ENCODE data around the gene CAP2. TPM values are rescaled to one million over a fixed set of nuclear protein-coding genes. Genes with fewer than 3 reads are reported as not detected.
A peak's percentile ranks its signal among the peaks of the same experiment; 100 is the strongest.
"Not testable (repeated sequence)": the region's sequence is repeated elsewhere in the genome, so short reads cannot be mapped to it uniquely, and the experiment has no call there.

Gene CAP2
- total and polyA plus RNA-seq, 8 donors, result 2.7 to 4.0 (median 3.5) TPM

DNA sequence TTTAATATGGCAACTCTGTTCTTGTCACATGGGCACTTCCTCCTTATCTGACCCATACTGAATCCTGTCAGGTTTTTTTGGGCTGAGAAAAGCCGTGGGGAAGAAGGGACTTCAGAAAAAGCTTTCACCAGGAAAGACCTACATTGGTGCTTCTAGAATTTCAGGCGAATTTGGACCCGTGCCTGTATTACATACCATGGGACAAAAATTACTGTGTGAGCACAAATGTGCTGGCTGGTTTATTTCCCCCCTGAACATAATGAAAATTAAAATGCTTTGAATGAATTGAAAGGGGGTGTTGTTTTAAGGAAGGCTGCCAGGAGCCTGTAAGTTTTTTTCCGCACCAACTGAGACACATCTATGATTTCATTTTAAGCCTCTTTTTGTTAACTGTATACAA lies 29.6 kb downstream of the CAP2 start:
- ATAC-seq (no peak), DNase-seq (no peak), FAIRE-seq (no peak)
- Histone ChIP-seq H3K4me3 (no peak overlapping the region), H3K27me3 (no peaks in the 10 kb centered on the region), H3K9me3 (no peaks in the 10 kb centered on the region), H3K4me1 (no peaks in the 10 kb centered on the region), H3K36me3 (no peaks in the 10 kb centered on the region), H3K27ac (no peak overlapping the region)
- WGBS, 2 donors, result 78 to 81% methylated on average over 4 of the region's 4 CpGs
- TF ChIP-seq, protein P1, sequence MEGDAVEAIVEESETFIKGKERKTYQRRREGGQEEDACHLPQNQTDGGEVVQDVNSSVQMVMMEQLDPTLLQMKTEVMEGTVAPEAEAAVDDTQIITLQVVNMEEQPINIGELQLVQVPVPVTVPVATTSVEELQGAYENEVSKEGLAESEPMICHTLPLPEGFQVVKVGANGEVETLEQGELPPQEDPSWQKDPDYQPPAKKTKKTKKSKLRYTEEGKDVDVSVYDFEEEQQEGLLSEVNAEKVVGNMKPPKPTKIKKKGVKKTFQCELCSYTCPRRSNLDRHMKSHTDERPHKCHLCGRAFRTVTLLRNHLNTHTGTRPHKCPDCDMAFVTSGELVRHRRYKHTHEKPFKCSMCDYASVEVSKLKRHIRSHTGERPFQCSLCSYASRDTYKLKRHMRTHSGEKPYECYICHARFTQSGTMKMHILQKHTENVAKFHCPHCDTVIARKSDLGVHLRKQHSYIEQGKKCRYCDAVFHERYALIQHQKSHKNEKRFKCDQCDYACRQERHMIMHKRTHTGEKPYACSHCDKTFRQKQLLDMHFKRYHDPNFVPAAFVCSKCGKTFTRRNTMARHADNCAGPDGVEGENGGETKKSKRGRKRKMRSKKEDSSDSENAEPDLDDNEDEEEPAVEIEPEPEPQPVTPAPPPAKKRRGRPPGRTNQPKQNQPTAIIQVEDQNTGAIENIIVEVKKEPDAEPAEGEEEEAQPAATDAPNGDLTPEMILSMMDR (IDR thresholded peaks at IDR 0.05), result no peak
- intact Hi-C loops (cut with DNase I), result no loop called here

DNA sequence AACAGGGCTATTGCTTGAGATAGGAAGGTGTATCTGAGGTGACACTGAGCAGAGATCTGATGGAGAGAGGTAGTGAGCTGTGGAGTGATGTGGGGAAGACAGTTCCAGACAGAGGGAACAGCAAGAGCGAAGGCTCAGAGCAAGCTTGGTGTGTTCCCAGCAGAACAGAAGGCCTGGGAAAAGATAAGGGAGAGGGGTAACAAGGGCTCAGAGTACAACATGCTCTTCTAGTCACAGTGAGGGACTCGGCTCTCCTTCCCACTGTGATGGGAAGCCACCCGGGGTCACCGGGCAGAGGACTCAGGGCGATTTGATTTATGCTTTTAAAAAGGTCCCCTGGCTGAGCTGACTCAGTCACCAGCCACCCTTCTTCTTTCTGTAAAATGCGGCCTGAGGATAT lies 33.7 kb downstream of the CAP2 start:
- H3K4me1 ChIP-seq, result peaks cover 6 to 10% (median 8%) of the 10 kb centered on the region in 3 donors
- H3K27me3 ChIP-seq, result no peaks in the 10 kb centered on the region
- no peaks in the 10 kb centered on the region for H3K36me3 ChIP-seq
- H3K9me3 ChIP-seq, result no peaks in the 10 kb centered on the region
- no peak overlapping the region for H3K27ac ChIP-seq
- WGBS, 2 donors, result 97 to 99% methylated on average over 6 of the region's 6 CpGs
- no peak for DNase-seq
- intact Hi-C loops (cut with DNase I), result no loop called here
- FAIRE-seq, result no peak
- no peak overlapping the region for H3K4me3 ChIP-seq
- no peak for ATAC-seq
- TF ChIP-seq, protein P1 (IDR thresholded peaks at IDR 0.05), result no peak

DNA sequence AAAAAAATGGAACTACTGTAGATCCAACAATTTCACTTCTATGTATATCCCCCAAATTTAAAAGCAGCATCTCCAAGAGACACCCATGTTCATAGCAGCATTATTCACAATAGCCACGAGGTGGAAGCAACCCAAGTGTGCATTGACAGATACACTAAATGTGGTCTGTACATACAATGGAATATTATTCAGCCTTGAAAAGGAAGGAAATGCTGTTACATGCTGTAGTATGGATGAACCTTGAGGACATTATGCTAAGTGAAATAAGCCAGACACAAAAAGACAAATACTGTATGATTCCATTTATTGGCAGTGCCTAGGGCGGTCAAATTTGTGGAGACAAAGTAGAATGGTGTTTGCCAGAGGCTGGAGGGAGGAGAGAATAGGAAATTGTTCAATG lies 34.2 kb downstream of the CAP2 start:
- no peak for FAIRE-seq
- Histone ChIP-seq H3K27me3 (no peaks in the 10 kb centered on the region), H3K9me3 (no peaks in the 10 kb centered on the region), H3K4me1 (peaks cover 6 to 10% (median 8%) of the 10 kb centered on the region in 3 donors), H3K4me3 (no peak overlapping the region), H3K27ac (no peak overlapping the region), H3K36me3 (no peaks in the 10 kb centered on the region)
- intact Hi-C loops (cut with DNase I), result no loop called here
- 90 to 97% methylated on average over 2 of the region's 2 CpGs for WGBS, 2 donors
- DNase-seq, result no peak
- TF ChIP-seq, protein P1 (IDR thresholded peaks at IDR 0.05), result no peak
- ATAC-seq, result no peak

DNA sequence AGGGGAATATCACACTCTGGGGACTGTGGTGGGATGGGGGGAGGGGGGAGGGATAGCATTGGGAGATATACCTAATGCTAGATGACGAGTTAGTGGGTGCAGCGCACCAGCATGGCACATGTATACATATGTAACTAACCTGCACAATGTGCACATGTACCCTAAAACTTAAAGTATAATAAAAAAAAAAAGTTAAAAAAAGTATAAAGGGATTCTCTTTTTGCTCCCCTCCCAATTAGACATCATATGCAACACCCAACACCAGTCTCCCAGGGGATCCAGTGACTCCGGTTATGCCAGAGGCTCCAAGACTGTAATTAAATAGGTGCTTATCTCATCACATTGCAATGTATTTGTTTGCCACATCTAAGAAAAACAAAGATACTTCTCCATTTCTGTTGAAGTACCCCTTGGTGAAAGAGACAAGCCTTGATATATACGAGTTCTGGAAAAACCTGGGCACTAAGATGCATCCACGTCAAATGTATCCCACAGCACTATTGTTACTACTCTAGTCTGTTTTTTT lies 35.3 kb downstream of the CAP2 start:
- intact Hi-C loops (cut with DNase I); H3K36me3 ChIP-seq; FAIRE-seq; H3K9me3 ChIP-seq; DNase-seq; ATAC-seq; H3K27me3 ChIP-seq; H3K4me1 ChIP-seq; H3K4me3 ChIP-seq: not testable (repeated sequence)
- peak overlapping the region in 1 of 4 donors; percentile 58 for H3K27ac ChIP-seq
- WGBS, 2 donors, result 65 to 71% methylated on average over 3 of the region's 5 CpGs

DNA sequence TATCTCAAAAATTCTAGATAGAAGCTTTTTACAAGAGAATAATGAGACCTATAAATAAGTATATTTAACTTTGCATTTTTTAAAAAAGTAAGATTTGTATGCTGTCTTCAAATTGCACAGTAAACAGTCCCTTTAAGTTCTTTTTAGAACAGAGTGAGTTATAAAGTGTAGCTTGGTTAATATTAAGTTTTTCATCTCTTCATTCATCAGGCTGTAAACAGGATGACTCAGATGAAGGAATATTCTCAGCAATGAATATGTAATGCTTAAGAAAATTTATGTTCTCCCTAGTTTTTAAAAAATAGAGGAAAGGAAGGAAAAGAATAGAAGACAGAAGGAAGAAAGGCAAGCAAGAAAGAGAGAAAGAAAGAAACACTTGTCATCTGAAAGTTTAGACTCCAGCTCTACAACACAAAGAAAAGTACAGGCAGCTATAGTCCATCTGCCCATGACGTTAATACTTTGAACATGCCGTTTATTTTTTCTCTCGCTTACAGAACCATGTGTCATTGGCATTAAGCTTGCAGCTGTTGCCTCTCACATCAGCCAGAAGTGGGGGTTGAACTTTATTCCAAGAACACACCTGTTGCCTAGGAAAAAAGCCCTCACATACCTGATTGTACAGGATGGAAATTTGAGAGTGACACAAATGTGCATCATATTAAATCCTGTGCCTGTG lies 36.1 kb downstream of the CAP2 start:
- Histone ChIP-seq H3K27me3 (no peaks in the 10 kb centered on the region), H3K4me1 (peaks cover 6 to 10% (median 8%) of the 10 kb centered on the region in 3 donors), H3K4me3 (no peak overlapping the region), H3K36me3 (no peaks in the 10 kb centered on the region), H3K9me3 (no peaks in the 10 kb centered on the region), H3K27ac (peak overlapping the region; percentile 12 to 58 (median 37))
- DNase-seq (peak in 4 of 6 donors; percentile 59 to 75 (median 65)), ATAC-seq (peak; percentile 90 to 96 (median 94)), FAIRE-seq (no peak)
- 21 to 28% methylated on average over 3 of the region's 3 CpGs for WGBS, 2 donors
- intact Hi-C loops (cut with DNase I), result no loop called here
- TF ChIP-seq, protein P1 (IDR thresholded peaks at IDR 0.05), result no peak
